Endothelial cell (in vitro differentiated cells): ENCODE results near the gene ZBTB12. TPM values are rescaled to one million over a fixed set of nuclear protein-coding genes. Genes with fewer than 3 reads are reported as not detected.
A peak's percentile ranks its signal among the peaks of the same experiment; 100 is the strongest.

ENCODE experiments used
- DNase-seq: peaks from one replicate; pipeline ENCODE4 v3.0.0; 2021; ENCODE audit warnings: low spot score
- H3K27ac Mint-ChIP-seq: one replicate; pipeline ENCODE4 v1.8.0; 2021; ENCODE audit warnings: mixed read lengths, inconsistent platforms; ENCODE audit not compliant: unreplicated experiment
- H3K27me3 Mint-ChIP-seq: one replicate; pipeline ENCODE4 v1.8.0; 2021; ENCODE audit warnings: mild to moderate bottlenecking, moderate library complexity, mixed read lengths, inconsistent platforms; ENCODE audit not compliant: unreplicated experiment
- H3K36me3 Mint-ChIP-seq: one replicate; pipeline ENCODE4 v1.8.0; 2021; ENCODE audit warnings: mild to moderate bottlenecking, low read depth, mixed read lengths, inconsistent platforms; ENCODE audit not compliant: unreplicated experiment
- H3K4me1 Mint-ChIP-seq: one replicate; pipeline ENCODE4 v1.8.0; 2021; ENCODE audit warnings: mild to moderate bottlenecking, mixed read lengths, inconsistent platforms; ENCODE audit not compliant: unreplicated experiment
- H3K4me3 Mint-ChIP-seq: one replicate; pipeline ENCODE4 v1.8.0; 2021; ENCODE audit warnings: mild to moderate bottlenecking, mixed read lengths, inconsistent platforms; ENCODE audit not compliant: unreplicated experiment
- H3K9me3 Mint-ChIP-seq: one replicate; pipeline ENCODE4 v1.8.0; 2021; ENCODE audit warnings: mixed read lengths, inconsistent platforms; ENCODE audit not compliant: unreplicated experiment
- total RNA-seq: library from RNA; stranded (reverse); fragmentation: NEBNext Ultra II Directional; extraction: Animal tissue kit (Norgen Biotek cat#: 25700); gene quantifications from one replicate; pipeline ENCODE4 v1.2.1, GENCODE V29; 2021; ENCODE audit not compliant: unreplicated experiment
- TF ChIP-seq, protein P1 (sequence below): fragments of 200-600 bp; sonication (generic); IDR thresholded peaks from one replicate; pipeline ENCODE4 v1.5.0; 2021; ENCODE audit warnings: antibody characterized with exemption; ENCODE audit not compliant: unreplicated experiment

Gene ZBTB12
- total RNA-seq, 1 donor from 2014 or later: 9.0 TPM

DNA sequence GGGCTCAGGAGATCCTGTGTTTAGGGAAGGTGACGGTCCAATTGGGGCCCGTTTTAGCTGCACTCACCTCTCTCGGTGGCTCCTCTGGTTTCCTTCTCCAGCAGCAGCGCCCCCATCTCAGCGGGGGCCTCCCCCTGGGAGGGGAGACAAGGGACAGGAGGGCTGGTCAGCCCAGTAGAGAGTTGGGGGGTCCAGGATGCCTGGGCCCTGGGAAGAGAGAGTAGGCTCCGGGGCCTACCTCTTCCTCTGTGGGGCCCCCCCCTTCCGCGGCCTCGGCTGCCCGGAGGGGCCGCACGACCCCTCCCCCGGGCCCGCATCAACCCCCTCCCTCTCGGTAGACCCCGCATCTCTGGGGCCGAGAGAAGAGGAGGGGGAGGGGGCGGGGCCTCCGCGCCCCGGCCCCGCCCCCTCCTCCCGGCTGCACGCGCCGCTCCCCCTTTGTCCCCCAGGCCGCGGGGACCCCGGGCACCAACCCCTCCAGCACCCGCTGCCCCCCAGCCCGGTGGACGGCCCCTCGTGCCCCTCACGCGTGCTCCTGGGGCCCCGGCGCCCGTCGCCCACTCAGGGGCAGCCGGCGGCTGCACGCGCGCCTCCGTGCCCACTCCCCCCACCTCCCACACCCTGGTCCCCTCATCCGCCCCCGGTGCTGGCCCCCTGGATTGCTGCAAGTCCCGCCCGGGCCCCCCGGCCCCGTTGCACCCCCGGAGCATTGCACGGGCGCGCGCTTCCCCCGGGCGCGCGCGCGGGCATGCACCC, 4.9 kb downstream of the ZBTB12 start:
- H3K36me3 Mint-ChIP-seq: peaks cover 8% of the 10 kb centered on the region

DNA sequence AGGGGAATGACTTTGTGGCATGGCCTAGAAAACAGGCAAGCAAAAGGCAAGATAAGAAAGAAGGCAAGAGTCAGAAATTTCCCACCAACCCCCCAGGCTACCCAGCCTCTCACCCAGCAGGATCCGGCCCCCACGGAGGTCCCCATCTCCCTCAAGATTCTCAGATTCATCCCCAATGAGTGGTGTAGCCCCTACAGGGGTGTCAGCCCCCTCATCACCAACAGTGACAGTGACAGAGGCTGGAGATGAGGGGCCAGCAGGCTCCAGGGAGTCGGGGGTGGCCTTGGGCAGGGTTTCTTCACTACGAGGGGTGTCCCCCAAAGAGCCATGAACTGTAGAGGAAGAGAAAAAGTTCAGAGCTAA, 5.4 kb downstream of the ZBTB12 start:
- peaks cover 13% of the 10 kb centered on the region for H3K36me3 Mint-ChIP-seq
- H3K9me3 Mint-ChIP-seq: no peaks in the 10 kb centered on the region
- H3K4me1 Mint-ChIP-seq: peaks cover 8% of the 10 kb centered on the region
- H3K4me3 Mint-ChIP-seq: peak overlapping the region; percentile 88
- TF ChIP-seq, protein P1, sequence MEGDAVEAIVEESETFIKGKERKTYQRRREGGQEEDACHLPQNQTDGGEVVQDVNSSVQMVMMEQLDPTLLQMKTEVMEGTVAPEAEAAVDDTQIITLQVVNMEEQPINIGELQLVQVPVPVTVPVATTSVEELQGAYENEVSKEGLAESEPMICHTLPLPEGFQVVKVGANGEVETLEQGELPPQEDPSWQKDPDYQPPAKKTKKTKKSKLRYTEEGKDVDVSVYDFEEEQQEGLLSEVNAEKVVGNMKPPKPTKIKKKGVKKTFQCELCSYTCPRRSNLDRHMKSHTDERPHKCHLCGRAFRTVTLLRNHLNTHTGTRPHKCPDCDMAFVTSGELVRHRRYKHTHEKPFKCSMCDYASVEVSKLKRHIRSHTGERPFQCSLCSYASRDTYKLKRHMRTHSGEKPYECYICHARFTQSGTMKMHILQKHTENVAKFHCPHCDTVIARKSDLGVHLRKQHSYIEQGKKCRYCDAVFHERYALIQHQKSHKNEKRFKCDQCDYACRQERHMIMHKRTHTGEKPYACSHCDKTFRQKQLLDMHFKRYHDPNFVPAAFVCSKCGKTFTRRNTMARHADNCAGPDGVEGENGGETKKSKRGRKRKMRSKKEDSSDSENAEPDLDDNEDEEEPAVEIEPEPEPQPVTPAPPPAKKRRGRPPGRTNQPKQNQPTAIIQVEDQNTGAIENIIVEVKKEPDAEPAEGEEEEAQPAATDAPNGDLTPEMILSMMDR: no peak
- H3K27ac Mint-ChIP-seq: no peak overlapping the region
- H3K27me3 Mint-ChIP-seq: peaks cover 2% of the 10 kb centered on the region
- DNase-seq: no peak

More for the DNA sequence above, 4.9 kb downstream of the ZBTB12 start:
- Mint-ChIP-seq H3K9me3 (no peaks in the 10 kb centered on the region), H3K4me3 (peak overlapping the region; percentile 88), H3K27me3 (peaks cover 2% of the 10 kb centered on the region), H3K4me1 (peaks cover 8% of the 10 kb centered on the region), H3K27ac (no peak overlapping the region)
- TF ChIP-seq, protein P1: no peak
- DNase-seq: no peak

DNA sequence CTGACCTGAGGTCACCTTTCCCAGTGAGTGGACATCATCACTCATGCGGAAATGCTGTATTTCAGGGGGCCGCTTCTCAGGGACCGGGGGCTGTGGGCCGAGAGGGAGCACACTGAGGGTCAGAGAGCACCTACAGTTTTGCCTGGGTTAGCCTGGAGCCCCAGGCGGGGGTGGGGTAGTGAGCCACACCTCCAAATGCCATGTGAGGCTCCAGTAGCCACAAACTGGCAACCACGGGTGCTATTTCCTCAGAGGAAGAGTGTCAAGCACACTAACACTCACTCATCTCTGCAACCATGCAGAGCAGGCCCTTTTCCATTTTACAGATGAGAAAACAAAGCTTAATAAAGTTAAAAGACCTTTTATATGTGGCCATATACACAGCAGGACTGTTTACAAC, 9.1 kb downstream of the ZBTB12 start:
- TF ChIP-seq, protein P1: no peak
- H3K36me3 Mint-ChIP-seq: peaks cover 26% of the 10 kb centered on the region
- peaks cover 7% of the 10 kb centered on the region for H3K4me1 Mint-ChIP-seq
- no peak overlapping the region for H3K27ac Mint-ChIP-seq
- H3K4me3 Mint-ChIP-seq: no peak overlapping the region
- DNase-seq: no peak
- H3K9me3 Mint-ChIP-seq: no peaks in the 10 kb centered on the region
- H3K27me3 Mint-ChIP-seq: no peaks in the 10 kb centered on the region

DNA sequence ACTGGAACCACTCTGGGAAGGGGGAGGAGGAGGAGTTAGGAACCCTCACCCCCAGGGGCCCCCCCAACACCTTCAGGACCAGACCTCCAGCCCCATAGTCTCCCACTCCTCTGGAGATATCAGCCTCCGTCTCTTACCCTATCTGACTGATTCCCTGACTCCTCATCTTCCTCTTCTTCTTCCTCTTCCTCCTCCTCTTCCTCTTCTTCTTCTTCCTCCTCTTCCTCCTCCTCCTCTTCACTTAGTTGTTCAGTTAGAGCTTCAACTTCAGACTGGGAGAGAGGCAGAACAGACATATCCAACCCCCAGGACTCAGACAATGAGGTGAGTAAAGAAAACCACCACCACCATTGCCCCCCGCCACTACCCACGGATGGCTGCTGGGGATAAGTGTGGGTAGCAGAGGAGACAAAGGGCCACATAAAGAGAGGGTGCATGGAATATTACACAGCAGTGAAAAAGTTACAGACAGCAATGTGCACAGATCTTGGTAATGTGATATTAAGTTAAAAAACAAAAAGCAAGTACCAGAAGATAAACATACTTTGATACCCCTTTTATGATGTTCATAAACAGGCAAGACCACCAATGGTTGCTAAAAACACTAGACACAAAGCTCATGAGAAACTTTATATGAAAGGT, 12.4 kb downstream of the ZBTB12 start:
- no peak for DNase-seq
- Mint-ChIP-seq H3K36me3 (peaks cover 27% of the 10 kb centered on the region), H3K4me1 (peaks cover 3% of the 10 kb centered on the region), H3K27me3 (peaks cover 7% of the 10 kb centered on the region), H3K4me3 (peak overlapping the region; percentile 29), H3K27ac (peak overlapping the region; percentile 49), H3K9me3 (no peaks in the 10 kb centered on the region)
- TF ChIP-seq, protein P1: no peak
